ENCODE results near the gene ADRM1. TPM values are rescaled to one million over a fixed set of nuclear protein-coding genes. Genes with fewer than 3 reads are reported as not detected.

ADRM1 gene
- total and polyA plus RNA-seq, 8 donors, result 30.0 to 96.9 (median 43.5) TPM

DNA sequence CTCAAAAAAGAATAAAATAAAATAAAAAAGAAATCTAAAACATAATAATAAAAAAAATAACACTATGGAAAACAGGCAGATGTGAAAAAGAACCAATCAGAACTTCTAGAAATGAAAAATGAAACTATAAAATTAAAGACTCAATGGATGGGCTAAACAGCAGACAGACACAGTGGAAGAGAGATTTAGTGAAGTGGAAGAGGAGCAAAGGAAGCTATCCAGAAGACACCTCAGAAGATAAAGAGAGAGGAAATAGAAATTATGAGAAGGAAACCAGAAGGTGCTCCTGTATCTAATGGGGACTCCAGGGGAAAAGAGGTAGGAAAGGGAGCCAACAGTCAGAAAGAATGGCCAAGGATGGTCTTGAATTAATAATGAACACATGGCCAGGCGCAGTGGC is 45.8 kb downstream of the ADRM1 start:
- DNase-seq (no peak), ATAC-seq (no peak)
- no peak overlapping the region for H3K4me3 ChIP-seq
- H3K27me3 ChIP-seq, result no peaks in the 10 kb centered on the region
- peaks cover 0 to 11% of the 10 kb centered on the region in 2 donors for H3K4me1 ChIP-seq
- peaks cover 0 to 61% of the 10 kb centered on the region in 2 donors for H3K36me3 ChIP-seq
- H3K9me3 ChIP-seq, result no peaks in the 10 kb centered on the region
- TF ChIP-seq, protein P1, sequence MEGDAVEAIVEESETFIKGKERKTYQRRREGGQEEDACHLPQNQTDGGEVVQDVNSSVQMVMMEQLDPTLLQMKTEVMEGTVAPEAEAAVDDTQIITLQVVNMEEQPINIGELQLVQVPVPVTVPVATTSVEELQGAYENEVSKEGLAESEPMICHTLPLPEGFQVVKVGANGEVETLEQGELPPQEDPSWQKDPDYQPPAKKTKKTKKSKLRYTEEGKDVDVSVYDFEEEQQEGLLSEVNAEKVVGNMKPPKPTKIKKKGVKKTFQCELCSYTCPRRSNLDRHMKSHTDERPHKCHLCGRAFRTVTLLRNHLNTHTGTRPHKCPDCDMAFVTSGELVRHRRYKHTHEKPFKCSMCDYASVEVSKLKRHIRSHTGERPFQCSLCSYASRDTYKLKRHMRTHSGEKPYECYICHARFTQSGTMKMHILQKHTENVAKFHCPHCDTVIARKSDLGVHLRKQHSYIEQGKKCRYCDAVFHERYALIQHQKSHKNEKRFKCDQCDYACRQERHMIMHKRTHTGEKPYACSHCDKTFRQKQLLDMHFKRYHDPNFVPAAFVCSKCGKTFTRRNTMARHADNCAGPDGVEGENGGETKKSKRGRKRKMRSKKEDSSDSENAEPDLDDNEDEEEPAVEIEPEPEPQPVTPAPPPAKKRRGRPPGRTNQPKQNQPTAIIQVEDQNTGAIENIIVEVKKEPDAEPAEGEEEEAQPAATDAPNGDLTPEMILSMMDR (IDR thresholded peaks at IDR 0.05), result no peak
- H3K27ac ChIP-seq, result no peak overlapping the region
- intact Hi-C loops (cut with DNase I), result no loop called here

DNA sequence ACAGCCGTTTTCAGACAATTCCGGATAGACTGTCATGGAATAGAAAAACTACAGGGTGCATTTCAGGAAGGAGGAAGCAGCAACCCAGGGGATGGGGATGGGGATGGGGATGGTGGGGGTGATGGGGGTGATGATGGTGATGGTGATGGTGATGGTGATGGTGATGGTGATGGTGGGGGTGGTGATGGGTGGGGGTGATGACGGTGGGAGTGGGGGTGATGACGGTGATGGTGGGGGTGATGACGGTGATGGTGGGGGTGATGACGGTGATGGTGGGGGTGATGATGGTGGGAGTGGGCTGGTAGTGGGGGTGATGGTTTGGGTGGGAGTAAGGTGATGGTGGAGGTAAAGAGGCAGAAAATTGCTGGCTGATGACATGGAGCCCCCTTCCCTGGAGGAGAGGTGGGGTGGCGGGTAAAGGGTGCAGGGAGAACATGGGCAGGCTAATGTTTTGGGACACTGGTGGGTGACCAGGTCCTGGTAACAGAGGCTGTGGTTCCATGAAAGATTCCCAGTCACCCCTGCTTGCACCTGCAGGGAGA is 46.8 kb downstream of the ADRM1 start:
- Histone ChIP-seq H3K27me3 (no peaks in the 10 kb centered on the region), H3K4me3 (no peak overlapping the region), H3K36me3 (peaks cover 0 to 63% of the 10 kb centered on the region in 2 donors), H3K27ac (peak overlapping the region in 1 of 2 donors; percentile 53), H3K9me3 (no peaks in the 10 kb centered on the region), H3K4me1 (peaks cover 0 to 17% of the 10 kb centered on the region in 2 donors)
- ATAC-seq (no peak), DNase-seq (no peak)
- TF ChIP-seq, protein P1 (IDR thresholded peaks at IDR 0.05), result no peak
- intact Hi-C loops (cut with DNase I), result no loop called here

DNA sequence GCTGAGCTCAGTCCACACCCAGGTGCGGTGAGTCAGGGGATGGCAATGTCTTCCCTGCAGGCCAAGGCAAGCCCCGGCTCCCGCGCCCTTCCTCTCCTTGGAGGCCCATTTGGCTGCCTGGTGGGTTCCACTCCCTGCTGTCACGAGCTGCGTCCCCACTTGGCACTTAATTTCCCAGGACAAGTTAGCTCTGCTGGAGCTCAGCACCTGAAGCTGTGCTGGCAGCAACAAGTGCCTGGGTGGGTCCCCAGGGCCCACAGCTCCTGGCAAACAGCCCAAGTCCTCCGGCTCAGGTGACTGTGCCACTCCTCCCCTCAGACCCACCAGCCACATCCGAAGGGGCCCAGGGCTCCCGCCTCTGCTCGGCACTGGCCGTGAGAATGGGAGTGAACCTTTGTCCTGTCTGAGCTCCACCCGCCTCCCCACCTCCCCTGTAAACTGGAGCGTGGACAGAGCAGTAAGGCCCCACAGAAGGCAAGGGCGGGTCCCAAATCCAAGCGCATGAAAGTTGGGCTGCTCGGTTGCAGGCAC is 47.4 kb downstream of the ADRM1 start:
- peaks cover 0 to 65% of the 10 kb centered on the region in 2 donors for H3K36me3 ChIP-seq
- TF ChIP-seq, protein P1 (IDR thresholded peaks at IDR 0.05), result no peak
- peaks cover 2 to 23% of the 10 kb centered on the region in 2 donors for H3K4me1 ChIP-seq
- DNase-seq (peak in 3 of 4 donors; percentile 69 to 89 (median 77)), ATAC-seq (peak; percentile 84)
- H3K27ac ChIP-seq, result peak overlapping the region; percentile 19 to 53
- no peaks in the 10 kb centered on the region for H3K9me3 ChIP-seq
- H3K27me3 ChIP-seq, result no peaks in the 10 kb centered on the region
- H3K4me3 ChIP-seq, result no peak overlapping the region
- intact Hi-C loops (cut with DNase I), result no loop called here

DNA sequence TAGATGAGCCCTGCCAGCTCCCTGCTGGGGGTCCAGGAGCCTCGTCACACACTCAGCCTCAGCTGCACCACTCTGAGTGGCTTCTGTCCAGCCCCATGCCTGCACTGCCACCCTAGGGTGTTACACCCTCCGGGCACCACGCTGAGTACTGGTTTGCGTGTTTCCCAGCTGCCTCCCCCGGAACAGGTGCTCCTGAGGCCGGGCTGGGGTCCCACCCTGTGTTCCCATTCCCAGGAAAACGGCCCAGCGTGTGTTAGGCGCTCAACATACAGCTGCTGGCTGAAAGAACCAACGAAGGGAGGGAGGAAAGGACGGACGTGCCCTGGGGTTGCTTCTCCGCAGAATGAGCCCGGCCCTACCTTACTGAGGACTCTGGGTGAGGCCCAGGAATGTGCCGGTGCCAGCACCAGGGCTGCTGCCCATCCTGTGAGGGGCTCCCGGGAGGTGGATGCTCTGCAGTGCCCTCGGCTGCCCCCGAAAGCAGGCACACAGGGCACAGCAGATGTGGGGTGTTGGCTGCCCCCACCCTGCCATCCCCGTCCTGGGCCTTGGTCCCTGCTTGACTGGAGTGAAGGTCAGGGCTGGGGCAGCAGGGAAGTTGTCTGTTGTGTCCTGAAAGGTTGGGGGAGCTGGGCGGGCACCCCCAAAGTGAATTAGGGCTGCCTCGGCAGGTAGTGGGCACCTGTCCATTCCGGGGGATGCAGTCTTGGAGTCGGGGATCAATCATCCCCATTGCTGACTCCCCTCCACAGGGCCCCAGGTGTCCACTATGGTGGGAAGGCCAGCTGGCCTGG is 48.0 kb downstream of the ADRM1 start:
- Histone ChIP-seq H3K4me1 (peaks cover 9 to 29% of the 10 kb centered on the region in 2 donors), H3K4me3 (no peak overlapping the region), H3K27ac (peak overlapping the region; percentile 19 to 53), H3K36me3 (peaks cover 0 to 59% of the 10 kb centered on the region in 2 donors), H3K9me3 (no peaks in the 10 kb centered on the region), H3K27me3 (no peaks in the 10 kb centered on the region)
- intact Hi-C loops (cut with DNase I), result no loop called here
- TF ChIP-seq, protein P1 (IDR thresholded peaks at IDR 0.05), result no peak
- ATAC-seq (peak; percentile 16), DNase-seq (peak in 1 of 4 donors; percentile 76)

Measured in left lung (tissue), 10 donors.